Stimulated activated effector memory CD8-positive, alpha-beta T cell treated with anti-CD3 and anti-CD28 coated beads, Interleukin-12 subunit alpha, Interleukin-12 subunit beta, amount 100 ng/mL, for 72 hours (primary cell): Measurements from ENCODE around the gene PLAC1.
A peak's percentile ranks its signal among the peaks of the same experiment; 100 is the strongest.

Experiments used
- ATAC-seq: fragments of 150-1000 bp; cut with Tn5 transposase; 2 replicates; pipeline ENCODE4 v1.10.0; 2021
- DNase-seq, 2 donors: peaks; one replicate each; pipeline ENCODE4 v3.0.0; 2021 to 2022; ENCODE audit warnings: low spot score in 2 of 2
- H3K27ac Mint-ChIP-seq: one replicate; pipeline ENCODE4 v1.8.0; 2022; ENCODE audit warnings: mild to moderate bottlenecking, mixed read lengths
- H3K36me3 Mint-ChIP-seq: one replicate; pipeline ENCODE4 v1.8.0; 2022; ENCODE audit warnings: mild to moderate bottlenecking, mixed read lengths
- H3K4me1 Mint-ChIP-seq: one replicate; pipeline ENCODE4 v1.8.0; 2022; ENCODE audit warnings: mixed read lengths
- H3K4me3 Mint-ChIP-seq: one replicate; pipeline ENCODE4 v1.8.0; 2022; ENCODE audit warnings: mild to moderate bottlenecking, mixed read lengths
- H3K9me3 Mint-ChIP-seq: one replicate; pipeline ENCODE4 v1.8.0; 2022; ENCODE audit warnings: mixed read lengths

PLAC1 gene

DNA sequence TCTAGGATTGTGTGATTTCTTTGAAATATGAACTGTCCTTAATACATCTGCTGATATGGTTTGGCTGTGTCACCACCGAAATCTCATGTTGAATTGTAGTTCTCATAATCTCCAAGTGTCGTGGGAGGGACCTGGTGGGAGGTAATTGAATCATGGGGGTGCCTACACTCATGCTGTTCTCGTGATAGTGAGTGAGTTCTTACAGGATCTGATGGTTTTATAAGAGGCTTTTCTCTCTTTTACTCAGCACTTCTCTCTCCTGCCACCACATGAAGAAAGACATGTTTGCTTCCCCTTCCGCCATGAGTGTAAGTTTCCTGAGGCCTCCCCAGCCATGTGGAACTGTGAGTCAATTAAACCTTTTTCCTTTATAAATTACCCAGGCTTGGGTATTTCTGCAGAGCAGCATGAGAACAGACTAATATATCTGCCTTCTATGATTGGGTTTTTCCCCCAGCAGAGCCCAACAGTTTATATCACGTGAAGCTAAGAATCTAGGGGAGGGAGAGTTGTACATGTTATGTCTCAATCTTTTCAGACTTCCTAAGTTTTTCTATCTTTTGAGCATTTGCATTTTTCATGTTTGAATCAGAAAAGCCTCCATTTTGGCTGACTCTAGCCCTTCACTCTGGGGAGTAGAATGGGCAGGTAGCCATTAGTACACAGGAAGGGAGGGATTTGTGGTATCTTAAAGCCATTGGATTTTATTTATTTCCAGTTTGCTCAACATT, 58.9 kb downstream of the PLAC1 start:
- Mint-ChIP-seq H3K4me3 (no peak overlapping the region), H3K4me1 (no peaks in the 10 kb centered on the region), H3K9me3 (peaks cover 7% of the 10 kb centered on the region), H3K36me3 (no peaks in the 10 kb centered on the region), H3K27ac (no peak overlapping the region)
- DNase-seq = peak in 1 of 2 donors; percentile 48
- peak; percentile 94 for ATAC-seq

DNA sequence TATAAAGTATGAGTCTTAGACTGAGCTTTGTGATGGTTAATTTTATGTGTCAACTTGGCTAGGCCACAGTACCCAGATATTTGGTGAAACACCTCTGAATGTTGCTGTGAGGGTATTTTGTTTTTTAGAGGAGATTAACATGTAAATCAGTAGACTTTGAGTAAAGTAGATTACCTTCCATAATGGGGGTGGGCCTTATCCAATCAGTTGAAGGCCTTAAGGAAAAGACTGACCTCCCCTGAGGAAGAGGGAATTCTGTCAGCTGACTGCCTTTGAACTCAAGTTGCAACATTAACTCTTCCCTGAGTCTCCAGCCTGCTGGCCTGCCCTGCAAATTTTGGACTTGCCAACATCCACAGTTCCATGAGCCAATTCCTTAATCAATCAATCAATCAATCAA, 66.0 kb downstream of the PLAC1 start:
- Mint-ChIP-seq H3K27ac (no peak overlapping the region), H3K4me3 (no peak overlapping the region)
- no peak for DNase-seq

DNA sequence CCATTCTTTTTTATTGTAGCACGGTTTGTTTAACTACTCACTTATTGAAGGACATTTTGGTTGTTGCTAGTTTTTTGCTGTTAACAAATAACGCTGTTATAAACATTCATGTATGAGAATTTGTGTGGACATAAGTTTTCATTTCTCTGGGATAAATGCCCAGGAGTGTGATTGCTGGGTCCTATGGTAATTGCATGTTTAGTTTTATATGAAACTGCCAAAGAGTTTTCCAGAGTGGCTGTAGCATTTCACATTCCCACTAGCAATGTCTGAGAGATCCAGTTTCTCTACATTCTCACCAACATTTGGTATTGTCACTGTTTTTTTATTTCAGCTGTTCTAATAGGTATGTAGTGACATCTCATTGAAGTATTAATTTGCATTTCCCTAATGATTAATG, 66.8 kb downstream of the PLAC1 start:
- H3K4me1 Mint-ChIP-seq = peaks cover 8% of the 10 kb centered on the region
- ATAC-seq (no peak), DNase-seq (no peak)
- no peak overlapping the region for H3K4me3 Mint-ChIP-seq
- H3K36me3 Mint-ChIP-seq = no peaks in the 10 kb centered on the region
- H3K9me3 Mint-ChIP-seq = no peaks in the 10 kb centered on the region
- no peak overlapping the region for H3K27ac Mint-ChIP-seq

More for the DNA sequence above, 66.0 kb downstream of the PLAC1 start:
- Mint-ChIP-seq H3K9me3 (peaks cover 2% of the 10 kb centered on the region), H3K36me3 (no peaks in the 10 kb centered on the region), H3K4me1 (peaks cover 8% of the 10 kb centered on the region)
- ATAC-seq = no peak

DNA sequence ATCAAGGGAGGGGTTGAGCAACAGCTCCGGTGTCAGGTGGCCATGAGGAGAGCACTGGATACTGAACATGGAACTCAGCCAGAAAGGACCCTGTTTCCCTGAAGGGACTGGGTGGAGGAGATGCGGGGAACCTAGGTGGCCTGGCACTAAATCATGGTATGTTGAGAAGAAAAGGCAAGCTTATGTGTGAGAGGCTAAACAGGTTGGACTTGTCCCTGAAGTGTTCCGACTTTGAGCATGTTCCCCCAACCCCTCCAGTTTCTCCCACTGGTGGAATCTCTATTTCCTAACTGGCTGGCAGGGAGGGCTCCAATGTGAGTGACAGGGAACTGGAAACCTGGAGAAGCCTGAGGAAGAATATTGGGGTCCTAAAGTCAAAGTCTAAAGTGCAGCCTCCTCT, 69.5 kb downstream of the PLAC1 start:
- no peaks in the 10 kb centered on the region for H3K36me3 Mint-ChIP-seq
- no peak overlapping the region for H3K4me3 Mint-ChIP-seq
- no peak overlapping the region for H3K27ac Mint-ChIP-seq
- ATAC-seq = no peak
- no peaks in the 10 kb centered on the region for H3K9me3 Mint-ChIP-seq
- H3K4me1 Mint-ChIP-seq = peaks cover 8% of the 10 kb centered on the region
- no peak for DNase-seq

DNA sequence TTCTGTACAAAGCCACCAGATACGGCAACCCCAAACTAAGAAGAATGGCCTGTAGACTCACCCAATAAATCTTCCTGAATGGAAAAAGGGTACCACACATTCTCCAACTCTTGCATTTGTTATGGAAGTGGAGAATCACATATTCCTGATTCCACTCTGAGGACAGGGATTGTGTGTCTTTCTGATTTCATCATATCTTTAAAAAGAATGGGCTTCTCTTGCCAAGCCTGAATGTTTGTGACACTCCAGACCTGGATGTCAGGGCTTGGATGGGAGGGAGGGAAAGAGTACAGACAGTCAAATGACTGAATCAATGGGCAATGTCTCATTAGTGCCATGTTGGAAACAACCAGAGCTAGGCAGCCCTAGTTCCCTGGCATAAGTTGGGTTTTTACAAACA, 77.4 kb downstream of the PLAC1 start:
- Mint-ChIP-seq H3K9me3 (no peaks in the 10 kb centered on the region), H3K4me3 (no peak overlapping the region), H3K27ac (no peak overlapping the region), H3K36me3 (no peaks in the 10 kb centered on the region), H3K4me1 (no peaks in the 10 kb centered on the region)
- no peak for DNase-seq
- ATAC-seq = no peak

DNA sequence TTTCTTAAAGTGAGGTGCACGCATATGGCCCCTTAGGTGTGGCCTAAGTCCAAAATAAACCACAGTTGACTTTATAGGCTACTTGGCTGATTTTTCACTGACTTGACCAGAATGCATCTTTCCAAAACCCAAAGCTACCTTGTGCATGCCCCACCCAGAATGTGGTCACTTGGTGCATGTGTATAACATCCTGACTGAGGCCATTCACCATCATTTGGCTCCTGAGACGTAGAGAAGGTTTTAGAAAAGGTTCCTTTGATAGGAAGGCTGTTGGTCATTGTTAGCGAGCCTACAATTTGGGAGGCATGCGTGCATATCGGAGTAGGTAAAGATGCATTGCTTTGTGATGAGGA, 84.6 kb downstream of the PLAC1 start:
- H3K4me3 Mint-ChIP-seq = no peak overlapping the region
- H3K9me3 Mint-ChIP-seq = no peaks in the 10 kb centered on the region
- ATAC-seq = no peak
- H3K27ac Mint-ChIP-seq = no peak overlapping the region
- no peak for DNase-seq
- H3K36me3 Mint-ChIP-seq = no peaks in the 10 kb centered on the region
- H3K4me1 Mint-ChIP-seq = no peaks in the 10 kb centered on the region

DNA sequence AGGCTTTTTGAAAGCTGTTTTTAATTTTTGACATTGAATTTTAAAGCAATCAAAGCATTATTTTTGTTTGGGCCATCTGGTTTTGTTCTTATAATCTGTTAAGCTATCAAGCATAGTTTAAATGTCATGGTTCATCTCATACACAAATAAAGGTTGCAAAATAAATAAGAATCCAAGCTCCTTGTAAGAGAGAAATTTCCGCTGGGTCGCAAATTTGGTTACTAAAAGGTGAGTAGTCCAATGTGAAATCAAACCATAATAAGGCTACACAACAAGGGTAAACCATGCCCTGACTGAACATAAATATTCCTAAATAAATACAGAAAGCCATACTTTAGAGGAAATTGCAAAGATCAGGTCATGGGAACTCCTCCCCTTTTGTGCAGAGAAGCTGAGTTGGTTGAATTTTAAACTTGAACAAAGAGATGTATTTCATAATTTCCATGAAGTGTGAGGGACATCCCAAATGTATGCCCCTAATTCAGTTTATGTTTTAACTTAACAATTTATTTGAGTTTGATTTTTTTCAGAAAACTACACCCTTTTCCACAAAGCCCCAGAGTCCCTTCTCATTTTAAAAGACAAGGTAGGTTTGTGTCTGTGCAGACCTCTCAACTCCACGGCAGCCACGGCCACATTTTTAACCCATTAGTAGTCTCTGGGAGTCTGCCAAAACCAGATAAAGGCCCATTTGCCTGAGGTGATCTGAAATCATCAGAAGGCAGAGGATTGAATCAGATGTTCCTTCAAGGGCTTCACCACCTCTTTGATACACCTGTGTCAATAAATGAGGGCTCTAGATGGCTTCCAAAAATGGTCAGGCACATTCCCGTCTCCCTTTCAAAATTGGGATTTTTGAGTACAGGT, 85.2 kb downstream of the PLAC1 start:
- no peaks in the 10 kb centered on the region for H3K4me1 Mint-ChIP-seq
- no peak overlapping the region for H3K27ac Mint-ChIP-seq
- ATAC-seq = no peak
- no peak overlapping the region for H3K4me3 Mint-ChIP-seq
- no peaks in the 10 kb centered on the region for H3K9me3 Mint-ChIP-seq
- DNase-seq = no peak
- no peaks in the 10 kb centered on the region for H3K36me3 Mint-ChIP-seq

DNA sequence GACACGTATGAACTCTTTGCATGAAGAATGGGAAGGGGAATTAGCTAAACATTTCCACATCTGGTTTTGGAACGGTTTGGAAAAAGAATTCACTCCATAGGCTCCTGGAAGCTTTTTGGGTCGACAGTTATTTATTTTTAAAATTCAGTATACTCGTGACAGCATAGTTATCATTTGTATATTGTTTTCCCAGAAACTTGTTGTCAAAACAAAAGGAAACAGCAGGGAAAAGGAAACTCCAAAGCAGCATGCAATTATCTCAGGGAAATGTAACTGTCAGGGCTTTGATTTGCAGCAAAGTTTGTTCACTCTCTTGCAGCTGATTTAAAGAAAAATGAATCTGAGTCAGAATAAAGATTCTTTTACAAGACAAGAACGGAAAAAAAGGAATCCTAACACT, 86.5 kb downstream of the PLAC1 start:
- Mint-ChIP-seq H3K27ac (no peak overlapping the region), H3K36me3 (no peaks in the 10 kb centered on the region), H3K4me1 (no peaks in the 10 kb centered on the region), H3K4me3 (no peak overlapping the region), H3K9me3 (no peaks in the 10 kb centered on the region)
- no peak for DNase-seq
- ATAC-seq = no peak

DNA sequence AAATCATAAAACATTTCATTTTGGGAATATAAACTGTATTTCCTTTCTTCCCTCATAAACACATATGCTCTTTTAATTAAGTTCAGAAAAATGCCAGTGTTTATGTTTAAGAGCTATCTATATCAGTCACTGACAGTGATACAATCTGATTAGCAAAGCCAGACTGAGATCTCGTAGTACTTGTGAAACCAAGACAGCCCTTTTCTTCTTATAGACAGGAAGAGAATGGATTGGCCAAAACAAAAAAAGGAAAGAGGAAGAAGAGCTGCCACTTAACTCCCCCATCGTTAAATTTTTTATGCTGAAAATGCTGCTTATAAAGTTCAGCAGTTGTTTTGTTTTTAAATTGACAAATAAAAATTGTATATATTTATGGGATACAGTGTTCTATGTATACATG, 87.4 kb downstream of the PLAC1 start:
- H3K4me3 Mint-ChIP-seq = no peak overlapping the region

DNA sequence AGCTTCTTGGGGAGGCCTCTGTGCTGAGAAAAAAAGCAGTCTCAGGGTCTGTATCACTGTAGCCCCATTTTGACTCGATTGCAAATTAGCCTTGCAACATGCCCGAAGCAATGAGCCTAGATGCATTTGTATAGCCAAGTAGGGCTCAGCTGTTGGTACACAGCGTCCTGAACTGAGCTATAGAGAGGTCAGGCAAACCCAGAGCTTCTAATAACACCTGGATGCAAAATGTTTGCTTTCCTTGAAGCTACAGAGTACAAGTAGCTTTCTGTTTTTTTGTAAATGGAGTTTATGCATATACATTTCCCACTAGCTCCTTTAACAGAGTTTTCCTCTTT, 87.8 kb downstream of the PLAC1 start:
- Mint-ChIP-seq H3K4me1 (no peaks in the 10 kb centered on the region), H3K4me3 (no peak overlapping the region), H3K9me3 (no peaks in the 10 kb centered on the region), H3K27ac (no peak overlapping the region), H3K36me3 (no peaks in the 10 kb centered on the region)
- DNase-seq = no peak
- no peak for ATAC-seq

More for the DNA sequence above, 87.4 kb downstream of the PLAC1 start:
- no peaks in the 10 kb centered on the region for H3K4me1 Mint-ChIP-seq
- H3K9me3 Mint-ChIP-seq = no peaks in the 10 kb centered on the region
- ATAC-seq (no peak), DNase-seq (no peak)
- H3K27ac Mint-ChIP-seq = no peak overlapping the region
- H3K36me3 Mint-ChIP-seq = no peaks in the 10 kb centered on the region

DNA sequence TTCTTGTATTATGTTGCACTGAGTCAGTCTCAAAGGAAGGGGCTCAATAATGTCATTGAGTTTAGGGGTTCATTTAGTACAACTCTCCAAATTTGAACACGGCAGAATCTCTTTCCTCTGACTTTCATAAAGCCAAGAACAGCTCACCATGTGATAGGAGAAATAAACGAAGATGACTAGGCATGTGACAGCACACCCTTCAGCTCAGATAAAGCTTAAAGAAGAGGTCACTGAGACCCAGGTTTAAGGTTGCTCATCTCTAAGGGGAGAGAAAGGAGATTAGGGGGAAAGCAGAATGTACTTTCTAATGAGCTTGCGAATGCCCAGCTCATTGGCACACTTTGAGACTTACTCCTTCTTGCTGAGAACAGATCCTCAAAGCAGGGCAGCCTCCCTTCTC, 89.0 kb downstream of the PLAC1 start:
- no peaks in the 10 kb centered on the region for H3K9me3 Mint-ChIP-seq
- H3K36me3 Mint-ChIP-seq = no peaks in the 10 kb centered on the region
- H3K4me1 Mint-ChIP-seq = no peaks in the 10 kb centered on the region
- ATAC-seq = no peak
- H3K4me3 Mint-ChIP-seq = no peak overlapping the region
- DNase-seq = no peak
- H3K27ac Mint-ChIP-seq = no peak overlapping the region

DNA sequence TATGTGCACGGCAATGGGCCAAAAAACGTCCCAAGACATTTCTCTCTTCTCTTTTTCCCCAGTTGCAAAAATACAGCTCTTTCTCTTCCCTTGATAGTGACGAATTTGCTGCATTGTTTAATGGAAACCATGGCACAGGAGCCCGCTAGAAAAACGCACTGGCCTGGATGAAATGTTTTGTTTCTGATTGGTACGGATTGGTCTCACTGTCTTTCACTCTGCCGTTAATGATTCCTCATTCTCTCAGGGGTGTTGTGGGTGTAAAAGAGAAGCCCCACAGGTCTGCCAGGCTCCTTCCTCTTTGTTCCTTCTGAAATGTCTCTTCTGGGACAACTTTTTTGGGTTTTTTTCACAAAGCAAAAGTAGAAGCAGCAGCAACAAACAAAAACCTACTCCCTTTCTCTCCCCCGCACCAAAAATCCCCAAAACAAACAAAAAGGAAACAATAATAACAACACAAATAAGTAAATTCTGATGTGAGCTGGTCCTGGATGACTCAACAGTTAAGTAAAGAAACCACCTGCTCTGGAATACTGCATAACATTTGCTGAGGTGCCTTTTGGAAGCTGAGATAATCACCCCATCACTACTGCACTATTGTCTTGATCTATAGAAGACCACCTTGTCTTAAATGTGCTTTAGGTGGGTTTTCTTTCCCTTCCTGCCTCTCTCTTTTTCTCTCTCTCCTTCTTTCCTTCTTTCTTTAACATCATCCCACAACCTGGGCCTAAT, 89.8 kb downstream of the PLAC1 start:
- ATAC-seq = no peak

DNA sequence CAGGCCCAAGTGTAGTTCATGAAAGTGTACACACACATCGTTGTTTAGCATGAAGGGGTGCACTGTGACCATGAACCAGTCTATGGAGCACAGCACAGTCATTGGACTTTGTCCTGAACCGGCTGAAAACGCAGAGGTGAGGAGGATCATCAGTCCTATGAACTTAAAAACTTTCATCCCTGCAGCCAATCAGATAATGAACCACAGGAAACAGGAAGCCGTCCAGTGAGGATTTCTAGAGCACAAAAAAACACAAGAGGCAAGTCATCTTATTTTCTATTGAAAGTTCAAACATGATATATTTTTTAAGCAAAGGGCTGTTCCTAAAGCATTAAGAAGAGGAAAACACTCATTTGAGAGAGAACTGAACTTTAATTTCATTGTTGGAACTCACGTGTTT, 91.8 kb downstream of the PLAC1 start:
- no peak for DNase-seq
- no peak overlapping the region for H3K4me3 Mint-ChIP-seq
- no peaks in the 10 kb centered on the region for H3K36me3 Mint-ChIP-seq
- no peaks in the 10 kb centered on the region for H3K9me3 Mint-ChIP-seq
- ATAC-seq = no peak
- no peaks in the 10 kb centered on the region for H3K4me1 Mint-ChIP-seq
- H3K27ac Mint-ChIP-seq = no peak overlapping the region

More for the DNA sequence above, 89.8 kb downstream of the PLAC1 start:
- H3K36me3 Mint-ChIP-seq = no peaks in the 10 kb centered on the region
- H3K9me3 Mint-ChIP-seq = no peaks in the 10 kb centered on the region
- H3K27ac Mint-ChIP-seq = no peak overlapping the region
- no peaks in the 10 kb centered on the region for H3K4me1 Mint-ChIP-seq
- H3K4me3 Mint-ChIP-seq = no peak overlapping the region
- DNase-seq = no peak

DNA sequence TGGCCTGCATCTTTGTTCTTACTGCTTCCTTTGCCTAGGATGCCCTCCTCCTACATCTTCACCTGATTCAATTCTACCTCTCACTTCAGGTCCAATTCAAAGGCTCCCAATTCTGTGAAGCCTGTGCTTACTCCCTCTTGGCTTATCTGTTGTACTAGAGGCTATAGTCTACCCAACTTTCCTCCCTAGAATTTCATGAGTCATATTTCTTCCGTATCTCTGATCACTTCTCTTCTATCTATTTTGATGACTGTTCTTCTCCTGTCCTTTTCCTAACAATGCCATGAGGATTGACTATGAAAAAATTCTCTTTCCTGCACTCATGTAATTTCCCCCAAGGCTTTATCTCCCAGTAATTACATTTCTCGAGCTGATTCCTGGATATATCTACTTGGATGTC, 96.3 kb downstream of the PLAC1 start:
- Mint-ChIP-seq H3K9me3 (no peaks in the 10 kb centered on the region), H3K36me3 (no peaks in the 10 kb centered on the region), H3K4me1 (no peaks in the 10 kb centered on the region), H3K4me3 (no peak overlapping the region), H3K27ac (no peak overlapping the region)
- DNase-seq (no peak), ATAC-seq (no peak)

DNA sequence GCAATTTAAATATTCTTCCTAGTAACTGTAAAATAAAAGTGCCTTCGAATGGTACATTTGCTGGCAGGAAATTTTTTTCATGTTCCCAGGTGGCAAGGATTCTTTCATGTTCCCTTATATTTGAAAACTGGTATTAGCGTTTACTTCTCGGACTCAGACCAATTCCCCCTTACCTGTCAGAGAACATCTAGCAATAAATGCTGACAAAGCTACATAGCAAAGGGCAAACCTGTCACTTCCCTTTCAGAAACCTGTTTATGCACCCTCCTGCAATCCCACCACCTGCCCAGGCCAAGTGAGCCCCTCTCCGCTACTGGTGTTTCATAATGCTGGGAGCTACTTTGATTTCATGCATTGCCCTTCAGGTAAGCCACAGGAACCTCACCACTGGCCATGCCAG, 100.1 kb downstream of the PLAC1 start:
- DNase-seq (no peak), ATAC-seq (no peak)
- Mint-ChIP-seq H3K4me3 (no peak overlapping the region), H3K27ac (no peak overlapping the region), H3K36me3 (no peaks in the 10 kb centered on the region), H3K9me3 (no peaks in the 10 kb centered on the region), H3K4me1 (no peaks in the 10 kb centered on the region)

DNA sequence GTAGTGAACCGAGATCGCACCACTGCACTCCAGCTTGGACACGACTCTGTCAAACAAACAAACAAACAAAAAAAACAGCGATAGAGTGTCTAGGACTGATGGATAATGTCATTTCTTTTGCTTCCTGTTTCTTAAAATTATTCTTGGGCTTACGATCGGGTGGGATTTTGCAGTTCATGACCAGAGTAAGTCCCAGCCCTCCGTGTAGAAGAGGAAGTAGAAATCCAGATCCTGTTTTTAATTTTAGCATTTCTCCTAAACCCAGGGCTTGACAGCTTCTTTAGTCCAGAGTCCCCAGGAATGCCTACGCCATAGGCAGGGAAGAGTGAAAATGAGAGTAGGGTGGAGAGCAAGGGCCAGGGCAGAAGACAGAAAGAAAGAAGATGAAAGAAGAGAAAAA, 104.0 kb downstream of the PLAC1 start:
- Mint-ChIP-seq H3K4me1 (peaks cover 10% of the 10 kb centered on the region), H3K9me3 (no peaks in the 10 kb centered on the region), H3K27ac (no peak overlapping the region), H3K36me3 (no peaks in the 10 kb centered on the region), H3K4me3 (no peak overlapping the region)
- DNase-seq = no peak
- ATAC-seq = no peak
